Measurements from ENCODE around the gene PPP1R36.

GRCh38 chr14:64501411-64502171, 48.2 kb upstream of the PPP1R36 start:
- TF ChIP-seq CTCF (conservative IDR thresholded peaks at IDR 0.05; ENCODE audit: low read length) (no peak; the same call in 1 of the 2 replicates), EZH2phosphoT487 (IDR thresholded peaks at IDR 0.05; ENCODE audit: borderline replicate concordance) (no peak)
